WI38 (cell line): ENCODE data around the gene PRR19.

Source experiments
- H3K4me3 ChIP-seq: 2 replicates; pipeline ENCODE4 v1.5.1; 2011; ENCODE audit warnings: low read depth, mild to moderate bottlenecking, control low read depth, low read length
- CTCF ChIP-seq: IDR thresholded peaks from 2 replicates; pipeline ENCODE4 v1.5.1; 2012; ENCODE audit warnings: low read depth, mild to moderate bottlenecking, control low read depth, low read length

The PRR19 gene

GRCh38 chr19:42282819-42283187 is 19.1 kb upstream of the PRR19 start:
- H3K4me3 ChIP-seq: peak overlapping the region; percentile 50; the same call in 1 of the 2 replicates
- TF ChIP-seq CTCF: no peak

GRCh38 chr19:42283188-42284065 is 18.5 kb upstream of the PRR19 start:
- H3K4me3 ChIP-seq: peak overlapping the region; percentile 50
- no peak for TF ChIP-seq CTCF

DNA sequence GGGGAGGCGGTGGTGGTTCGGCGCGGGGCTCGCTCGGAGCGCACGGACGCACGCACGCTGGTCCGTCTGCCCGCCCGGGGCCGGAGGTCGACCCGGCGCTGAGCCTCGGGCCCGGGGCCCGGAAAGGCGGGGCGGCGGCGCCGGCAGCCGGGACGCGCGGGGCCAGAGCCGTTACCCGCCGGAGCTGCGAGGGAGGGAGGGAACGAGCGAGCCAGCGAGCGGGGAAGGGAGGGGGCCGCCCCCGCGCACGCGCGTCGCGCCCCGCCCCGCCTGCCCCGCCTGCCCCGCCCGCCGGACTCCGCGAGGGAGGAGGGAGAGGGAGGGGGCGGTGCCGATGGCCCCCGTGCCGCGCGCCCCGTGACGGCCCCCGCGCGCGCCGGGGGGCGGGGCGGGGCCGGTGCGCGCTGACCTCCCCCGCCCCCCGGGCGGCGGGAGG is 17.8 kb upstream of the PRR19 start:
- peak overlapping the region; percentile 39 for H3K4me3 ChIP-seq
- no peak for TF ChIP-seq CTCF

- no peak for TF ChIP-seq CTCF
- peak overlapping the region; percentile 75 for H3K4me3 ChIP-seq
Observed at GRCh38 chr19:42284591-42285341, 17.2 kb upstream of the PRR19 start.

GRCh38 chr19:42285541-42285941 is 16.4 kb upstream of the PRR19 start:
- no peak overlapping the region for H3K4me3 ChIP-seq
- TF ChIP-seq CTCF: no peak

DNA sequence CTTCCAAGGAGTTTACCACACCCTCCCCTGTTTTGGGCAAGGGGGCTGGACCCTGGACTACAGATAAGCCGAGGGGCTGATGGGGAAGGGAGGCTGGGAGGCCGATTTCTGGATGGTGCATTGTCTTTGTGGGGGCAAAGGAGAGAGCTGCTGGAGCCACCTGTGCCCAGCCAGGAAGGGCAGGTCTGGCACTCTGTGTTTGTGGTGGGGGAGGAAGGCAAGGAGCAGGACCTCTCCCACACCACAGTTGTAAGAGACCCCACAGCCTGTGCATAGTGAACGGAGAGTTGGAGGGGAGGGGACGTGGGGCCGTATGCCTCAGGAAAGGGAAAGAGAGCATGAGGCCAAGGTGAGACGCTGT is 16.0 kb upstream of the PRR19 start:
- H3K4me3 ChIP-seq: no peak overlapping the region
- no peak for TF ChIP-seq CTCF
